ENCODE data around the gene TCIRG1.

Gene TCIRG1

GRCh38 chr11:68076371-68077042, 37.7 kb downstream of the TCIRG1 start:
- H3K9me3 ChIP-seq (replicated peaks; ENCODE audit: insufficient read depth, low read length): no peaks in the 10 kb centered on the region
- no peak overlapping the region for H3K9ac ChIP-seq (ENCODE audit: low read length)
- no peaks in the 10 kb centered on the region for H3K4me1 ChIP-seq (ENCODE audit: low read length)
- no peaks in the 10 kb centered on the region for H3K9me2 ChIP-seq (replicated peaks; ENCODE audit: insufficient read depth, low read length)
- DNase-seq: no peak
- TF ChIP-seq EZH2 (optimal IDR thresholded peaks at IDR 0.05; ENCODE audit: low read depth, low read length) (no peak), EZH2phosphoT487 (IDR thresholded peaks at IDR 0.05; ENCODE audit: low read length) (no peak), CTCF (IDR thresholded peaks at IDR 0.05; ENCODE audit: low read length) (no peak)
- H3K4me3 ChIP-seq (ENCODE audit: low read length): no peak overlapping the region
- no peaks in the 10 kb centered on the region for H3K27me3 ChIP-seq (replicated peaks; ENCODE audit: insufficient read depth, low read length)
- no peak overlapping the region for H2AFZ ChIP-seq (ENCODE audit: low read length)
- H3F3A ChIP-seq (ENCODE audit: insufficient read depth, low read length): no peaks in the 10 kb centered on the region
- no peak overlapping the region for H3K27ac ChIP-seq (ENCODE audit: low read length)
- H3K79me2 ChIP-seq (ENCODE audit: low read length): no peaks in the 10 kb centered on the region
- H3K36me3 ChIP-seq (replicated peaks; ENCODE audit: insufficient read depth, low read length): no peaks in the 10 kb centered on the region
- no peak overlapping the region for H3K4me2 ChIP-seq (ENCODE audit: low read depth, low read length)
- no peaks in the 10 kb centered on the region for H4K20me1 ChIP-seq (ENCODE audit: insufficient read depth, low read length)

- Histone ChIP-seq H3K27me3 (replicated peaks; ENCODE audit: insufficient read depth, low read length) (no peaks in the 10 kb centered on the region), H3F3A (ENCODE audit: insufficient read depth, low read length) (no peaks in the 10 kb centered on the region), H3K4me3 (ENCODE audit: low read length) (no peak overlapping the region), H3K9ac (ENCODE audit: low read length) (no peak overlapping the region), H3K9me3 (replicated peaks; ENCODE audit: insufficient read depth, low read length) (no peaks in the 10 kb centered on the region), H3K27ac (ENCODE audit: low read length) (no peak overlapping the region), H3K4me2 (ENCODE audit: low read depth, low read length) (no peak overlapping the region), H4K20me1 (ENCODE audit: insufficient read depth, low read length) (no peaks in the 10 kb centered on the region), H2AFZ (ENCODE audit: low read length) (no peak overlapping the region), H3K9me2 (replicated peaks; ENCODE audit: insufficient read depth, low read length) (no peaks in the 10 kb centered on the region), H3K79me2 (ENCODE audit: low read length) (no peaks in the 10 kb centered on the region), H3K36me3 (replicated peaks; ENCODE audit: insufficient read depth, low read length) (no peaks in the 10 kb centered on the region), H3K4me1 (ENCODE audit: low read length) (no peaks in the 10 kb centered on the region)
- TF ChIP-seq CTCF (IDR thresholded peaks at IDR 0.05; ENCODE audit: low read length): no peak
- no peak for TF ChIP-seq EZH2 (optimal IDR thresholded peaks at IDR 0.05; ENCODE audit: low read depth, low read length)
- TF ChIP-seq EZH2phosphoT487 (IDR thresholded peaks at IDR 0.05; ENCODE audit: low read length): no peak
- no peak for DNase-seq
These were observed 39.1 kb downstream of the TCIRG1 start for GRCh38 chr11:68077617-68078582.

- Histone ChIP-seq H4K20me1 (ENCODE audit: insufficient read depth, low read length) (no peaks in the 10 kb centered on the region), H3K36me3 (replicated peaks; ENCODE audit: insufficient read depth, low read length) (no peaks in the 10 kb centered on the region), H3K79me2 (ENCODE audit: low read length) (0 out of 2 replicates have a peak, but pooled peaks cover 5% of the 10 kb centered on the region)
These were observed 42.0 kb downstream of the TCIRG1 start for GRCh38 chr11:68080860-68081259.

More at GRCh38 chr11:68080860-68081259, 42.0 kb downstream of the TCIRG1 start:
- no peak for TF ChIP-seq EZH2phosphoT487 (IDR thresholded peaks at IDR 0.05; ENCODE audit: low read length)
- TF ChIP-seq EZH2 (optimal IDR thresholded peaks at IDR 0.05; ENCODE audit: low read depth, low read length): no peak
- no peak for TF ChIP-seq CTCF (IDR thresholded peaks at IDR 0.05; ENCODE audit: low read length)
- Histone ChIP-seq H3K4me3 (ENCODE audit: low read length) (no peak overlapping the region), H3K9me3 (replicated peaks; ENCODE audit: insufficient read depth, low read length) (no peaks in the 10 kb centered on the region), H3K27me3 (replicated peaks; ENCODE audit: insufficient read depth, low read length) (no peaks in the 10 kb centered on the region), H2AFZ (ENCODE audit: low read length) (no peak overlapping the region), H3K4me2 (ENCODE audit: low read depth, low read length) (no peak overlapping the region), H3K4me1 (ENCODE audit: low read length) (no peaks in the 10 kb centered on the region), H3K9me2 (replicated peaks; ENCODE audit: insufficient read depth, low read length) (no peaks in the 10 kb centered on the region), H3K9ac (ENCODE audit: low read length) (no peak overlapping the region), H3F3A (ENCODE audit: insufficient read depth, low read length) (no peaks in the 10 kb centered on the region), H3K27ac (ENCODE audit: low read length) (no peak overlapping the region)
- DNase-seq: no peak
